SIG-M5 treated with dmso at 0.1 percent for 504 hours (cell line): Measurements from ENCODE around the gene MTHFSD.

Source experiments
- DNase-seq: peaks from one replicate; lab custom pipeline; 2025; ENCODE audit not compliant: unreplicated experiment; lab: John Stamatoyannopoulos, UW

MTHFSD gene

GRCh38 chr16:86515777-86516622 lies 39.0 kb downstream of the MTHFSD start:
- no peak for DNase-seq

GRCh38 chr16:86515413-86515776 lies 39.6 kb downstream of the MTHFSD start:
- DNase-seq, result no peak

GRCh38 chr16:86514481-86515376 lies 40.3 kb downstream of the MTHFSD start:
- no peak for DNase-seq

- no peak for DNase-seq
Observed at GRCh38 chr16:86513471-86514277, 41.4 kb downstream of the MTHFSD start.

GRCh38 chr16:86512860-86513470 lies 42.1 kb downstream of the MTHFSD start:
- no peak for DNase-seq

- no peak for DNase-seq
Observed at GRCh38 chr16:86512301-86512859, 42.7 kb downstream of the MTHFSD start.

GRCh38 chr16:86511317-86512161 lies 43.5 kb downstream of the MTHFSD start:
- no peak for DNase-seq

- peak; percentile 53 for DNase-seq
Observed at GRCh38 chr16:86510465-86511261, 44.4 kb downstream of the MTHFSD start, which contains the start of gene FOXF1. TSS of gene FOXF1 (plus strand) at chr16:86510527. CDS start at chr16:86510570, 43 bp downstream.

GRCh38 chr16:86509759-86510464 lies 45.1 kb downstream of the MTHFSD start:
- DNase-seq, result no peak

GRCh38 chr16:86508947-86509758 lies 45.9 kb downstream of the MTHFSD start:
- DNase-seq, result no peak

GRCh38 chr16:86508028-86508946 lies 46.7 kb downstream of the MTHFSD start:
- no peak for DNase-seq

- no peak for DNase-seq
Observed at GRCh38 chr16:86507173-86508027, 47.6 kb downstream of the MTHFSD start.

GRCh38 chr16:86505899-86506864 lies 48.9 kb downstream of the MTHFSD start:
- no peak for DNase-seq
